Gastrocnemius medialis (tissue), 4 donors: ENCODE measurements around the gene CAND2. TPM values are rescaled to one million over a fixed set of nuclear protein-coding genes. Genes with fewer than 3 reads are reported as not detected.

ENCODE experiments used
- ATAC-seq, 2 donors: fragments of 150-250 bp; one replicate each; pipeline ENCODE4 v1.9.1; 2016
- DNase-seq, 2 donors: peaks; one replicate each; pipeline ENCODE4 v3.0.0-alpha.2; 2019
- H3K27ac ChIP-seq, 4 donors: fragments of 200-600 bp; sonication (generic); 1 replicate in 1 of 4; 2 replicates in 3 of 4; pipeline ENCODE4 v1.5.1; 2016 to 2018; ENCODE audit warnings: mild to moderate bottlenecking in 2 of 4, moderate library complexity in 1 of 4
- H3K27me3 ChIP-seq, 3 donors: fragments of 200-600 bp; sonication (generic) in 2 of 3; 1 replicate in 1 of 3; 2 replicates in 2 of 3; pipeline versions ENCODE4 v1.5.1 to v1.6.0; 2016 to 2019; ENCODE audit warnings: mild to moderate bottlenecking in 1 of 3, moderate library complexity in 1 of 3
- H3K36me3 ChIP-seq, 2 donors: fragments of 200-600 bp; sonication (generic) in 1 of 2; one replicate each; pipeline ENCODE4 v1.5.1; 2017 to 2018
- H3K4me1 ChIP-seq, 2 donors: fragments of 200-600 bp; sonication (generic) in 1 of 2; one replicate each; pipeline ENCODE4 v1.5.1; 2016 to 2017; ENCODE audit warnings: mild to moderate bottlenecking in 2 of 2
- H3K4me3 ChIP-seq, 4 donors: fragments of 200-600 bp; sonication (generic) in 3 of 4; 1 replicate in 1 of 4; 2 replicates in 3 of 4; pipeline ENCODE4 v1.5.1; 2016 to 2019; ENCODE audit warnings: mild to moderate bottlenecking in 2 of 4
- H3K9me3 ChIP-seq, 3 donors: fragments of 200-600 bp; sonication (generic) in 2 of 3; 1 replicate in 1 of 3; 2 replicates in 2 of 3; pipeline ENCODE4 v1.5.1; 2016 to 2019
- CTCF ChIP-seq, 5 experiments: fragments of 450-650 bp in 3 of 5; fragments of 200-600 bp in 2 of 5; sonication (generic) in 2 of 5; IDR thresholded peaks in 4 of 5; conservative IDR thresholded peaks in 1 of 5; 1 replicate in 4 of 5; 2 replicates in 1 of 5; pipeline ENCODE4 v1.5.1; 2016 to 2019; ENCODE audit warnings: antibody characterized with exemption in 5 of 5, mild to moderate bottlenecking in 3 of 5, moderate library complexity in 3 of 5
- POLR2A ChIP-seq, 2 donors: fragments of 450-650 bp; IDR thresholded peaks; one replicate each; pipeline ENCODE4 v1.6.1; 2017; ENCODE audit warnings: antibody characterized with exemption in 2 of 2, mild to moderate bottlenecking in 2 of 2, moderate library complexity in 2 of 2
- in situ Hi-C, 4 donors: fragments of 200-750 bp; cut with MboI; loops; one replicate each; pipeline versions ENCODE4 v1.15.0 to v1.8.0; 2017; ENCODE audit warnings: low sequenced_read_pairs in 4 of 4
- intact Hi-C: fragments of 100-400 bp; cut with DNase I; formaldehyde crosslinking; loops from one replicate; pipeline ENCODE4 v1.15.1; 2023; ENCODE audit warnings: low total_unique reads
- total RNA-seq, 4 donors: library from RNA; depleted of rRNA; stranded (reverse); fragments of >200 nt; gene quantifications; one replicate each; pipeline versions ENCODE4 v1.1.0 to v1.2.3, GENCODE V29; 2016

CAND2 gene
- total RNA-seq, 4 donors from 2014 or later, result 133 to 308 (median 181) TPM

- H3K36me3 ChIP-seq, result peaks cover 0 to 34% of the 10 kb centered on the region in 2 donors
- in situ Hi-C loops, result no loop called here
- peak overlapping the region; percentile 71 to 99 (median 92) for H3K27ac ChIP-seq
- ATAC-seq (peak; percentile 79 to 88), DNase-seq (peak; percentile 84 to 90)
- TF ChIP-seq CTCF (IDR thresholded peaks at IDR 0.05 in 4 of 5, conservative IDR thresholded peaks at IDR 0.05 in 1 of 5) (peak; percentile 60 to 94 (median 80)), POLR2A (IDR thresholded peaks at IDR 0.05) (peak; percentile 1 to 34)
- H3K9me3 ChIP-seq, result no peaks in the 10 kb centered on the region
- peaks cover 40 to 48% of the 10 kb centered on the region in 2 donors for H3K4me1 ChIP-seq
- intact Hi-C loops, result loop anchor here (2.0 kb wide), 1 partner anchor 31 kb away; the partner anchor contains the start of gene RPL32
- peak overlapping the region; percentile 54 to 90 (median 64) for H3K4me3 ChIP-seq
- no peaks in the 10 kb centered on the region for H3K27me3 ChIP-seq
Observed at GRCh38 chr3:12810013-12810780, 13.7 kb downstream of the CAND2 start.

- Histone ChIP-seq H3K36me3 (peaks cover 0 to 34% of the 10 kb centered on the region in 2 donors), H3K9me3 (no peaks in the 10 kb centered on the region), H3K27ac (peak overlapping the region; percentile 71 to 99 (median 92)), H3K4me1 (peaks cover 40% of the 10 kb centered on the region in 2 donors), H3K4me3 (no peak overlapping the region), H3K27me3 (no peaks in the 10 kb centered on the region)
- TF ChIP-seq POLR2A (IDR thresholded peaks at IDR 0.05), result no peak
- no peak for TF ChIP-seq CTCF (IDR thresholded peaks at IDR 0.05 in 4 of 5, conservative IDR thresholded peaks at IDR 0.05 in 1 of 5)
- no peak for ATAC-seq
- in situ Hi-C loops, result no loop called here
- DNase-seq, result no peak
- intact Hi-C loops, result loop anchor here (2.0 kb wide), 1 partner anchor 30 kb away; the partner anchor contains the start of gene RPL32
Observed at GRCh38 chr3:12810961-12811360, 14.5 kb downstream of the CAND2 start.

GRCh38 chr3:12812812-12813211 is 16.3 kb downstream of the CAND2 start:
- Histone ChIP-seq H3K4me1 (peaks cover 35 to 42% of the 10 kb centered on the region in 2 donors), H3K36me3 (peaks cover 0 to 35% of the 10 kb centered on the region in 2 donors), H3K4me3 (no peak overlapping the region), H3K27ac (peak overlapping the region in 2 of 4 donors; percentile 26 to 74), H3K27me3 (no peaks in the 10 kb centered on the region), H3K9me3 (no peaks in the 10 kb centered on the region)
- TF ChIP-seq CTCF (IDR thresholded peaks at IDR 0.05 in 4 of 5, conservative IDR thresholded peaks at IDR 0.05 in 1 of 5) (no peak), POLR2A (IDR thresholded peaks at IDR 0.05) (no peak)
- in situ Hi-C loops, result no loop called here
- DNase-seq, result no peak
- ATAC-seq, result no peak
- intact Hi-C loops, result no loop called here

- no peak overlapping the region for H3K4me3 ChIP-seq
- peaks cover 25 to 33% of the 10 kb centered on the region in 2 donors for H3K4me1 ChIP-seq
- in situ Hi-C loops (no loop called here), intact Hi-C loops (no loop called here)
- ATAC-seq (no peak), DNase-seq (no peak)
- TF ChIP-seq CTCF (IDR thresholded peaks at IDR 0.05 in 4 of 5, conservative IDR thresholded peaks at IDR 0.05 in 1 of 5), result no peak
- no peak for TF ChIP-seq POLR2A (IDR thresholded peaks at IDR 0.05)
- peak overlapping the region in 3 of 4 donors; percentile 34 to 74 (median 69) for H3K27ac ChIP-seq
- H3K27me3 ChIP-seq, result no peaks in the 10 kb centered on the region
- peaks cover 0 to 37% of the 10 kb centered on the region in 2 donors for H3K36me3 ChIP-seq
- H3K9me3 ChIP-seq, result no peaks in the 10 kb centered on the region
Observed at GRCh38 chr3:12813967-12814366, 17.5 kb downstream of the CAND2 start.
